Liver (tissue), 3 donors: ENCODE data around the gene WDR27.

Experiments used
- CTCF ChIP-seq: fragments of 150-350 bp; IDR thresholded peaks from 2 replicates; pipeline ENCODE4 v1.5.1; 2017; ENCODE audit warnings: improper control_type of control experiment, low read depth, low read length; ENCODE audit not compliant: missing input control
- EGR1 ChIP-seq, 2 donors: IDR thresholded peaks; 2 replicates each; pipeline ENCODE4 v1.6.1; 2016 to 2018; ENCODE audit warnings: antibody characterized with exemption in 2 of 2, low read depth in 2 of 2
- JUND ChIP-seq, 2 donors: IDR thresholded peaks; 2 replicates each; pipeline ENCODE4 v1.6.1; 2016; ENCODE audit warnings: antibody characterized with exemption in 2 of 2
- MAX ChIP-seq: IDR thresholded peaks from 2 replicates; pipeline ENCODE4 v1.6.1; 2016; ENCODE audit warnings: antibody characterized with exemption
- RAD21 ChIP-seq, 2 donors: IDR thresholded peaks; 2 replicates each; pipeline ENCODE4 v1.6.1; 2016; ENCODE audit warnings: antibody characterized with exemption in 2 of 2, mild to moderate bottlenecking in 2 of 2
- RXRA ChIP-seq, 2 donors: IDR thresholded peaks; 2 replicates each; pipeline ENCODE4 v1.6.1; 2017 to 2018; ENCODE audit warnings: antibody characterized with exemption in 2 of 2, mild to moderate bottlenecking in 1 of 2
- ZBTB33 ChIP-seq: IDR thresholded peaks from 2 replicates; pipeline ENCODE4 v1.6.1; 2016; ENCODE audit warnings: antibody characterized with exemption
- donor health status: healthy.
- donor health status: healthy.

- TF ChIP-seq RAD21 (IDR thresholded peaks at IDR 0.05): no peak
- no peak for TF ChIP-seq EGR1 (IDR thresholded peaks at IDR 0.05; ENCODE audit: low read depth in 2 of 2)
- no peak for TF ChIP-seq JUND (IDR thresholded peaks at IDR 0.05)
- no peak for TF ChIP-seq RXRA (IDR thresholded peaks at IDR 0.05)
- no peak for TF ChIP-seq CTCF
- TF ChIP-seq MAX: no peak
- no peak for TF ChIP-seq ZBTB33
Measured at GRCh38 chr6:169663468-169663867, 38.4 kb downstream of the WDR27 start.
